ENCODE results near the gene LHFPL2. TPM values are rescaled to one million over a fixed set of nuclear protein-coding genes. Genes with fewer than 3 reads are reported as not detected.
"Not testable (repeated sequence)": the region's sequence is repeated elsewhere in the genome, so short reads cannot be mapped to it uniquely, and the experiment has no call there.

LHFPL2 gene, protein sequence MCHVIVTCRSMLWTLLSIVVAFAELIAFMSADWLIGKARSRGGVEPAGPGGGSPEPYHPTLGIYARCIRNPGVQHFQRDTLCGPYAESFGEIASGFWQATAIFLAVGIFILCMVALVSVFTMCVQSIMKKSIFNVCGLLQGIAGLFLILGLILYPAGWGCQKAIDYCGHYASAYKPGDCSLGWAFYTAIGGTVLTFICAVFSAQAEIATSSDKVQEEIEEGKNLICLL
- total RNA-seq = 10 to 100 TPM in 4 of 7 donors, 1 to 10 TPM in 3; 8.4 to 14.6 (median 10.1) TPM
- polyA plus RNA-seq = 1 to 10 TPM; 4.8 to 9.6 (median 6.2) TPM
- long read RNA-seq, donor 1, full-length matches to known transcripts = 5 of 5 reads
- long read RNA-seq, donor 1, partial matches to known transcripts = 0 of 5 reads
- long read RNA-seq, donor 1, other reads (novel, unspliced or antisense) = 0 of 5 reads
- long read RNA-seq, donor 2, full-length matches to known transcripts = 5 of 5 reads
- long read RNA-seq, donor 2, partial matches to known transcripts = 0 of 5 reads
- long read RNA-seq, donor 2, other reads (novel, unspliced or antisense) = 0 of 5 reads

DNA sequence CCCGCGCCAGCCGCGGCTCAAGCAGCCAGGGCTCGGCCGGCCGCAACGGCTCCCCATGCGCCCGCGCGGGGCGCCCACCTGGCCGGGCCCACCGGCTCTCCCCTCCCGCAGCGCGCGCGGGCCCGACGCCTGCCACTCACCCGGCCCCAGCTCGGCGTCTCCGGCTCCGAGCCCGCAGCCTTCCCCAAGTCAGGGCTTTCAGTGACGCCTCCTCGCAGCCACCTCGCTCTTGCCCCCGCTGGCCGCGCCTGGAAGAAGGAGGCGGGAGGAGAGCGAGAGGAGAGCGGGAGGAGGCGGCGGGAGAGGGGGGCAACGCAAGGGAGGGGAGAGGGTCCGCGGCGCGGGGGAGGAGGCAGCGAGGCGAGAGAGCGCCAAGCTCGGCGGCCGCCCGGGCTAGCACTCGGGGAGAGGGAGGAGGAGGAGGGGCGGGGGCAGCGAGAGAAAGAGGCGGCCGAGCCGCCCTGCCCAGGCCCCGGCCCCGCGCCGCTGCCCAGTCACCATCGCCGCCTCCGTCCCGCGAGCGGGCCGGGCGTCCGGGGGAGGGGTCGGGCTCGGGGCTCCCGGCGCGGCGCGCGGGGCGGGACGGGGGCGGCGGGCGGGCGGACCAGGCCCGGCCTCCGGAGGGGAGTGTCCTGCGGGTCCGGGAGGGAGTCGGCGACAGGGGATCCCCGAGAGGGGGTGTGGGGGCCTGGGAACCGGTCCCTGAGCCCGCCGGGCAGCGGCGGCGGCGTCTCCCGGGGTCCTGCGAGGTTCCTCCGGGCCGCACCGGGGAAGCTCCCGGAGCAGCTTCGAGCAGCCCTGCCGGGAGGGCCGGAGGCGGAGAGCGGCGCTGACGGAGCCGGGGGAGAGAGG lies at the start of gene LHFPL2:
Gene LHFPL2 (minus strand): TSS at position 414 of the 852 bp plus-strand sequence. CDS start 138,559 bp downstream, outside the sequence.
- Histone ChIP-seq H3K27ac (peak within 1 kb of the TSS in 7 of 8 donors; percentile 65 to 82 (median 77)), H3K27me3 (replicated peaks in 1 of 7) (peaks cover 0 to 42% (median 7%) of the 10 kb centered on the region in 7 donors), H3K4me1 (peaks cover 5 to 30% (median 22%) of the 10 kb centered on the region in 6 donors), H3K4me3 (peak within 1 kb of the TSS; percentile 52 to 85 (median 62)), H3K36me3 (no peaks in the 10 kb centered on the region), H3K9me3 (no peaks in the 10 kb centered on the region)
- no peak for TF ChIP-seq POLR2A (IDR thresholded peaks at IDR 0.05)
- peak in 2 of 3 donors; percentile 36 to 64 for TF ChIP-seq POLR2AphosphoS5 (IDR thresholded peaks at IDR 0.05)
- TF ChIP-seq, protein P1, sequence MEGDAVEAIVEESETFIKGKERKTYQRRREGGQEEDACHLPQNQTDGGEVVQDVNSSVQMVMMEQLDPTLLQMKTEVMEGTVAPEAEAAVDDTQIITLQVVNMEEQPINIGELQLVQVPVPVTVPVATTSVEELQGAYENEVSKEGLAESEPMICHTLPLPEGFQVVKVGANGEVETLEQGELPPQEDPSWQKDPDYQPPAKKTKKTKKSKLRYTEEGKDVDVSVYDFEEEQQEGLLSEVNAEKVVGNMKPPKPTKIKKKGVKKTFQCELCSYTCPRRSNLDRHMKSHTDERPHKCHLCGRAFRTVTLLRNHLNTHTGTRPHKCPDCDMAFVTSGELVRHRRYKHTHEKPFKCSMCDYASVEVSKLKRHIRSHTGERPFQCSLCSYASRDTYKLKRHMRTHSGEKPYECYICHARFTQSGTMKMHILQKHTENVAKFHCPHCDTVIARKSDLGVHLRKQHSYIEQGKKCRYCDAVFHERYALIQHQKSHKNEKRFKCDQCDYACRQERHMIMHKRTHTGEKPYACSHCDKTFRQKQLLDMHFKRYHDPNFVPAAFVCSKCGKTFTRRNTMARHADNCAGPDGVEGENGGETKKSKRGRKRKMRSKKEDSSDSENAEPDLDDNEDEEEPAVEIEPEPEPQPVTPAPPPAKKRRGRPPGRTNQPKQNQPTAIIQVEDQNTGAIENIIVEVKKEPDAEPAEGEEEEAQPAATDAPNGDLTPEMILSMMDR (IDR thresholded peaks at IDR 0.05 in 8 of 11, conservative IDR thresholded peaks at IDR 0.05 in 3 of 11) = no peak
- intact Hi-C loops (cut with DNase I; ENCODE audit: low total_unique reads) = no loop called here
- DNase-seq = peak; percentile 89
- 1 to 2% (median 1%) methylated on average over 30 to 112 of the region's 112 CpGs for WGBS, 5 donors

DNA sequence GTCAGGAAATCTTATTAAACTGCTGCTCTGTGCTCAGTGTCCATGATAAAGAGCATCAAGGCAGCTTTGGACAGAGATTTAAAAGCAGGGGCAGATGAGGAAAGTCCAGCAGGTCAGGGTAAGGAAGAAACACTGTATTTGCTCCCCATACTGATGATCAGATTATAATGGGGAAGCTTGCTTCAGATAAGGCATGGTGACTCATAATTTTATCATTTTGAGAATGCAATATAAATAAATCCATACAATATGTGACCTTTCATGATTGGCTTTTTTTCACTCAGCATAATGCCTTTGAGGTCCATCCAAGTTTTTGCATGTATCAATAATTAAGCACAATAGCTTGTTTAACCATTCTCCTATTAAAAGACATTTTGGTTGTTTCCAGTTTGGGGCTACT lies 48.1 kb upstream of the LHFPL2 start:
- H3K4me1 ChIP-seq = no peaks in the 10 kb centered on the region
- TF ChIP-seq POLR2A (IDR thresholded peaks at IDR 0.05) = no peak
- no peak for TF ChIP-seq POLR2AphosphoS5 (IDR thresholded peaks at IDR 0.05)
- no peaks in the 10 kb centered on the region for H3K27me3 ChIP-seq (replicated peaks in 1 of 7)
- DNase-seq = no peak
- no peak overlapping the region for H3K27ac ChIP-seq
- peaks cover 0 to 19% (median 5%) of the 10 kb centered on the region in 8 donors for H3K9me3 ChIP-seq
- H3K36me3 ChIP-seq = no peaks in the 10 kb centered on the region
- intact Hi-C loops (cut with DNase I; ENCODE audit: low total_unique reads) = no loop called here
- no peak overlapping the region for H3K4me3 ChIP-seq

DNA sequence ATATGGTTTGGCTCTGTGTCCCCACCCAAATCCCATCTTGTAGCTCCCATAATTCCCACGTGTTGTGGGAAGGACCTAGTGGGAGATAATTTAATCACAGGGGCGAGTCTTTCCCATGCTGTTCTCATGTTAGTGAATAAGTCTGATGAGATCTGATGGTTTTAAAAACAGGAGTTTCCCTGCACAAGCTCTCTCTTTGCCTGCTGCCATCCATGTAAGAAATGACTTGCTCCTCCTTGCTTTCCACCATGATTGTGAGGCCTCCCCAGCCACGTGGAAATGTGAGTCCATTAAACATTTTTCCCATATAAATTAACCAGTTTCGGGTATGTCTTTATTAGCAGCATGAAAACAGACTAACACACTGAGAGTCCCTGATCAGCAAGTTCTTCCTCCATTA lies 47.5 kb upstream of the LHFPL2 start:
- DNase-seq; intact Hi-C loops (cut with DNase I; ENCODE audit: low total_unique reads); H3K27me3 ChIP-seq (replicated peaks in 1 of 7); H3K4me1 ChIP-seq; H3K36me3 ChIP-seq; H3K4me3 ChIP-seq; H3K27ac ChIP-seq: not testable (repeated sequence)
- whole genome bisulfite sequencing, 5 donors = 71 to 88% (median 76%) methylated on average over 4 of the region's 4 CpGs
- H3K9me3 ChIP-seq = peaks cover 0 to 19% (median 5%) of the 10 kb centered on the region in 8 donors

DNA sequence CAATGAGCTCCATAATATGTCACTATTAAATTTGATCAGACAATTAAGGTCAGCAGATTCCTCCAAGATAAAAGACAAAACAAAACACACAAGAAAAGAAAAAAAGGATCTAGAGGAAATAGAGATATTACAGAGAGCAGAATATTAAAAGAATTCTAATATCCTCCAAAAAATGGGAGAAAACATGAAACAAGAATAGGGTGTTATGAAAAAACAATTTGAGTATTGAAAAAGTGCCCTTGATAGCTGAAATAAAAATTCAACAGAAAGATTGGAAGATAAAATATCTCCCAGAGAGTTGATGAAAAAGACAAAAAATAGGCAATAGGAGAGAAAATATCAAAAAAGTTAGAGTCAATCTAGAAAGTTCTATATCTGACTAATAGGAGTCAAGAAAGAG lies 44.8 kb upstream of the LHFPL2 start:
- DNase-seq = no peak
- Histone ChIP-seq H3K9me3 (peaks cover 0 to 19% (median 5%) of the 10 kb centered on the region in 8 donors), H3K36me3 (no peaks in the 10 kb centered on the region), H3K4me3 (no peak overlapping the region), H3K4me1 (no peaks in the 10 kb centered on the region), H3K27ac (no peak overlapping the region), H3K27me3 (replicated peaks in 1 of 7) (no peaks in the 10 kb centered on the region)
- TF ChIP-seq, protein P1 (IDR thresholded peaks at IDR 0.05 in 8 of 11, conservative IDR thresholded peaks at IDR 0.05 in 3 of 11) = no peak
- no peak for TF ChIP-seq POLR2A (IDR thresholded peaks at IDR 0.05)
- TF ChIP-seq POLR2AphosphoS5 (IDR thresholded peaks at IDR 0.05) = no peak
- intact Hi-C loops (cut with DNase I; ENCODE audit: low total_unique reads) = no loop called here

Measured in spleen (tissue), 13 donors.